Bronchial epithelial cell (primary cell): ENCODE measurements around the gene DLL3. TPM values are rescaled to one million over a fixed set of nuclear protein-coding genes. Genes with fewer than 3 reads are reported as not detected.
"Not testable (repeated sequence)": the region's sequence is repeated elsewhere in the genome, so short reads cannot be mapped to it uniquely, and the experiment has no call there.

Source experiments
- DNase-seq: peaks from one replicate; pipeline ENCODE4 v3.0.0-alpha.2; 2010; ENCODE audit warnings: low read depth
- FAIRE-seq: peaks from 2 replicates; lab custom pipeline; 2011; peaks lifted over from hg19 to GRCh38; lab: Jason Lieb, UNC
- H3K27me3 ChIP-seq: 2 replicates; pipeline ENCODE4 v1.5.1; 2011; ENCODE audit warnings: low read length; ENCODE audit not compliant: control insufficient read depth, insufficient read depth
- H3K36me3 ChIP-seq: 2 replicates; pipeline ENCODE4 v1.5.1; 2011; ENCODE audit warnings: low read length; ENCODE audit not compliant: control insufficient read depth, insufficient read depth
- H3K4me3 ChIP-seq: 2 replicates; pipeline ENCODE4 v1.5.1; 2011; ENCODE audit warnings: mild to moderate bottlenecking, low read depth, low read length, control low read depth
- total RNA-seq: library from RNA; depleted of rRNA; stranded (reverse); fragments of >200 nt; gene quantifications from 2 replicates; pipeline ENCODE4 v1.2.1, GENCODE V29; 2014
- TF ChIP-seq, protein P1 (sequence below): IDR thresholded peaks from 2 replicates; pipeline ENCODE4 v1.5.1; 2011; ENCODE audit warnings: mild to moderate bottlenecking, moderate library complexity, low read length, control low read depth, inconsistent platforms; ENCODE audit not compliant: insufficient read depth, severe bottlenecking

DLL3 gene, protein sequence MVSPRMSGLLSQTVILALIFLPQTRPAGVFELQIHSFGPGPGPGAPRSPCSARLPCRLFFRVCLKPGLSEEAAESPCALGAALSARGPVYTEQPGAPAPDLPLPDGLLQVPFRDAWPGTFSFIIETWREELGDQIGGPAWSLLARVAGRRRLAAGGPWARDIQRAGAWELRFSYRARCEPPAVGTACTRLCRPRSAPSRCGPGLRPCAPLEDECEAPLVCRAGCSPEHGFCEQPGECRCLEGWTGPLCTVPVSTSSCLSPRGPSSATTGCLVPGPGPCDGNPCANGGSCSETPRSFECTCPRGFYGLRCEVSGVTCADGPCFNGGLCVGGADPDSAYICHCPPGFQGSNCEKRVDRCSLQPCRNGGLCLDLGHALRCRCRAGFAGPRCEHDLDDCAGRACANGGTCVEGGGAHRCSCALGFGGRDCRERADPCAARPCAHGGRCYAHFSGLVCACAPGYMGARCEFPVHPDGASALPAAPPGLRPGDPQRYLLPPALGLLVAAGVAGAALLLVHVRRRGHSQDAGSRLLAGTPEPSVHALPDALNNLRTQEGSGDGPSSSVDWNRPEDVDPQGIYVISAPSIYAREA
- total RNA-seq: 0.26 TPM in 1 of 2 replicates, not detected in the other

DNA sequence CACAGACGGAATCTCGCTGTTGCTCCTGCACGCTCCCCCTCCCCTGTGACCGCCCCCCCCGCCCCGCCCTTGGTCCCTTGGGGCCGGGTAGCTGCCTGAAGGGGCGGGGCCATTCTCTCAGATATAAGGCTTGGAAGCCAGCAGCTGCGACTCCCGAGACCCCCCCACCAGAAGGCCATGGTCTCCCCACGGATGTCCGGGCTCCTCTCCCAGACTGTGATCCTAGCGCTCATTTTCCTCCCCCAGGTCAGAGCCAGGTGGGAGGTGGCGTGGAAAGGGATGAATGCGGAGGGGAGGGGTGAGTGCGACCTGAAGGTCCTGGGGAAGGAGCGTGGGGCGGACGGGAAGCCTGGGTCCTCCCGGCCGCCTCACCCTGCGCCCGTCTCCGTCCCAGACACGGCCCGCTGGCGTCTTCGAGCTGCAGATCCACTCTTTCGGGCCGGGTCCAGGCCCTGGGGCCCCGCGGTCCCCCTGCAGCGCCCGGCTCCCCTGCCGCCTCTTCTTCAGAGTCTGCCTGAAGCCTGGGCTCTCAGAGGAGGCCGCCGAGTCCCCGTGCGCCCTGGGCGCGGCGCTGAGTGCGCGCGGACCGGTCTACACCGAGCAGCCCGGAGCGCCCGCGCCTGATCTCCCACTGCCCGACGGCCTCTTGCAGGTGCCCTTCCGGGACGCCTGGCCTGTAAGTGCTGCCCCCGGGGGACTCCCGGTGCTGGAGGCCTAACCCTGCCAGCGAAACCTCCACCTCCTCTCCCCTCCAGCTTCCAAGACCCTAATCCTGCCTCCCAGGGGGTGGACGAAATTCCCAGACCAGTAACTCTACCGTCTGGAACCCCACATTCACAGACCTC lies at the start of gene DLL3:
Gene DLL3, plus strand, starts transcription at position 150 of the 845 bp plus-strand sequence. Its CDS starts 28 bp downstream, at position 178.
- Histone ChIP-seq H3K27me3 (peaks cover 5% of the 10 kb centered on the region), H3K4me3 (no peak within 1 kb of the TSS), H3K36me3 (no peaks in the 10 kb centered on the region)
- no peak for DNase-seq
- TF ChIP-seq, protein P1, sequence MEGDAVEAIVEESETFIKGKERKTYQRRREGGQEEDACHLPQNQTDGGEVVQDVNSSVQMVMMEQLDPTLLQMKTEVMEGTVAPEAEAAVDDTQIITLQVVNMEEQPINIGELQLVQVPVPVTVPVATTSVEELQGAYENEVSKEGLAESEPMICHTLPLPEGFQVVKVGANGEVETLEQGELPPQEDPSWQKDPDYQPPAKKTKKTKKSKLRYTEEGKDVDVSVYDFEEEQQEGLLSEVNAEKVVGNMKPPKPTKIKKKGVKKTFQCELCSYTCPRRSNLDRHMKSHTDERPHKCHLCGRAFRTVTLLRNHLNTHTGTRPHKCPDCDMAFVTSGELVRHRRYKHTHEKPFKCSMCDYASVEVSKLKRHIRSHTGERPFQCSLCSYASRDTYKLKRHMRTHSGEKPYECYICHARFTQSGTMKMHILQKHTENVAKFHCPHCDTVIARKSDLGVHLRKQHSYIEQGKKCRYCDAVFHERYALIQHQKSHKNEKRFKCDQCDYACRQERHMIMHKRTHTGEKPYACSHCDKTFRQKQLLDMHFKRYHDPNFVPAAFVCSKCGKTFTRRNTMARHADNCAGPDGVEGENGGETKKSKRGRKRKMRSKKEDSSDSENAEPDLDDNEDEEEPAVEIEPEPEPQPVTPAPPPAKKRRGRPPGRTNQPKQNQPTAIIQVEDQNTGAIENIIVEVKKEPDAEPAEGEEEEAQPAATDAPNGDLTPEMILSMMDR: no peak
- no peak for FAIRE-seq

DNA sequence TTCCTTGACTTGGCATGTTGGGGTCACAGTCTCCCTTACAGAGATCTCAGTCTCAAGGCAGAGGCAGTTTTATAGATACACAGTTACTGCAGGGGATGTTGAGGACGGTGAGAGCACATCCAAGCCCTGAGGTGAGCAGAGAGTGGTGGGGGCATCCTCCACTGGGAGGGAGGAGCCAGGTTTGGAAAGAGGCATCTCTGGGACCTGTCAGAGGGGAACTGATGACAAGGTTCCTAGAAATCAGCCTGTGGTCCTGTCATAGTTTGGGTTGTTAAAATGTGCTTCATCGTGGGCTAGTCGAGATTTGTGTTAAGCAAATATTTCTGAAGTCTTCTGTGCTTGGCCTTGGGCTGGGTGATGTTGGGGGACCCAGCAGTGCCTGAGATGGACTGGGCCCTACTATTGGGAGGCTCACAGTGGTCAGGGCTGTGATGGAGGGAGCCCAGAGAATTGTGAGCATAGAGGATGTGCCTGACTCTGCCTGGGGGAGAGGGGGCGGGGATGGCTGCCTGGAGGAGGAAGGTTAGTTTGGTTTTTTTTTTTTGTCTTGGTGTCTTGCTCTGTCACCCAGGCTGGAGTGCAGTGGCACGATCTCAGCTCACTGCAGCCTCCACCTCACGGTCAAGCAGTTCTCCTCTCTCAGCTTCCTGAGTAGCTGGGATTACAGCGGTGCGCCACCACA lies 49.5 kb upstream of the DLL3 start:
- FAIRE-seq (no peak), DNase-seq (no peak)
- Histone ChIP-seq H3K36me3 (peaks cover 4% of the 10 kb centered on the region), H3K4me3 (no peak overlapping the region), H3K27me3 (no peaks in the 10 kb centered on the region)
- TF ChIP-seq, protein P1: no peak

DNA sequence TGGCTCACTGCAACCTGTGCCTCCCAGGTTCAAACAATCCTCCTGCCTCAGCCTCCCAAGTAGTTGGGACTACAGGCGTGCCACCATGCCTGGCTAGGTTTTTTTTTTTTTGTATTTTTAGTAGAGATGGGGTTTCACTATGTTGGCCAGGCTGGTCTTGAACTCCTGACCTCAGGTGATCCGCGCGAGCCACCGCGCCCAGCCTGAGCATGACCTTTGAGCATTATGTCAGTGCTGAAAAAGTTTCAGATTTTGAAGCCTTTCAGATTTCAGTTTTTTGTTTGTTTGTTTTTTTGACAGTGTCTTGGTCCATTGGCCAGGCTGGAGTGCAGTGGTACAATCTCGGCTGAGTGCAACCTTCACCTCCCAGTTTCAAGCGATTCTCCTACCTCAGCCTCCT lies 47.5 kb upstream of the DLL3 start:
- not testable (repeated sequence) for FAIRE-seq, H3K4me3 ChIP-seq, H3K36me3 ChIP-seq, DNase-seq, H3K27me3 ChIP-seq

DNA sequence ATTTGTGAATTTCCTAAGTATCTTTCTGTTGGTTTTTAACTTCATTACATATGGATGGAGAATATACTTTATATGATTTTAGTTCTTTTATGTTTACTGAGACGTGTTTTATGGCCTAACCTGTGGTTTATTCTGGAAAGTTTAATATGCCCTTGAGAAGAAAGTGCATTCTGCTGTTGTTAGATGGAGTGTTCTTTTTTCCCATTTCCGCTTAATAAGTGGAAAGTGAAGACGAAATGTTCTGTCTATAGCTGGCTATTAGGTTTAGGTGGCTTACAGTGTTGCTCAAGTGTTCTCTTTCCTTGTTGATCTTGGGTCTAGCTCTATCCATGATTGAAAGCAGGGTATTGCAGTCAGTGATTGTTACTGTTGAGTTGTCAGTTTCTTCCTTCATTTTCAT lies 35.3 kb upstream of the DLL3 start:
- no peak overlapping the region for H3K4me3 ChIP-seq
- no peaks in the 10 kb centered on the region for H3K27me3 ChIP-seq
- DNase-seq (no peak), FAIRE-seq (no peak)
- TF ChIP-seq, protein P1: no peak
- H3K36me3 ChIP-seq: peaks cover 40% of the 10 kb centered on the region

DNA sequence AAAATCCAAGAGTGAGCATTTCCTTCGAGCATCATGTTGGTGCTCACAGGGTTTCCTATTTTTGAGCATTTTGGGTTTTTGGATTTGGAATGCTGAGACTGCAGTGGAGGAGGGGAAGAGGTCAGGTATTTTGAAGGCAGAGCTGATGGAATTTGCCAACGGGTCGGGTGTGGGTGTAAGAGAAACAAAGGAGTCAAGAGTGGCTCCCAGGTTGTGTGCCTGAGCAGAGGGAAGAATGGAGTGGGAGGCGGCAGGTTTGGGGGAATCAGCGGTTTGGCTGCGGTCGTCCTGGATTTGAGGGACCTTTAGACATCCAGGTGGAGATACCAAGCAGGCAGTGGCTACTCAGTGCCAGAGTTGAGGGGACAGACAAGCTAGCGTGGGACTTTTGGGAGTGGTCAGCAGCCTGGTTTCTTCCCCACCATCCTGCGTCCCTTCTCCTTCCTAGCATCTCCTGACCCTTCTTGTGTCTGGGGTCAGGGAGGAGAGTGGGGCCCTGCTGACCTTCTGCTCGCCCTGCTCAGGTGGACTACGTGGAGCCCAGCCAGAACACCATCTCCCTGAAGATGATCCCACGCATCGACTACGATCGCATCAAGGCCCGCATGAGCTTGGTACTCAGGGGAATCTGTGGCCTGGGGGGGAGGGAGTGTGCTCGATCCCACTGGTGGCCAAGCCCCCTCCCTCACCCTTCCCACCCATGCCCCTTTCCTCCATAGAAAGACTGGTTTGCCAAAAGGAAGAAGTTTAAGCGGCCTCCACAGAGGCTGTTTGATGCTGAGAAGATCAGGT lies 32.6 kb upstream of the DLL3 start:
- H3K4me3 ChIP-seq: no peak overlapping the region
- DNase-seq (no peak), FAIRE-seq (no peak)
- H3K36me3 ChIP-seq: peaks cover 43% of the 10 kb centered on the region
- TF ChIP-seq, protein P1: no peak
- no peaks in the 10 kb centered on the region for H3K27me3 ChIP-seq
